ENCODE data around the gene SIGMAR1.

Gene SIGMAR1

DNA sequence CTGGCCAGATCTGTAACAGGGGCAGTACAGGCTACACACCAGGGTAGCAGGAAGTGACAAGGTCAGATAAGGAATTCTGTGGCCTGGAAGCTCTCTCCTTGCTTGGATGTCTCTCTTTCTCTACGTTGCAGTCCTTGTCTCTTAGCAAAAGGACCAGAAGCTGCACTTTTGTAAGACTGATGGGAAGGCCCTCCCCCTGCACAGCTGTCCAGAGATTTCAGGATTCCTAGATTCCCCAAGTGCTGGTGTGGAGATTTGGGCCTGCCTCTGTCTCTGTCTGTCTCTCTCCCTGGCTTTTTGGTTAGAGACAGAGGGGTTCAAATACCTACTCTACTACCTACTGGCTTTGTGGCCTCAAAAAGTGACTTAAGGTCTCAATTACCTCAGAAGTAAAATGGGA is 38.0 kb downstream of the SIGMAR1 start:
- TF ChIP-seq, protein P1, sequence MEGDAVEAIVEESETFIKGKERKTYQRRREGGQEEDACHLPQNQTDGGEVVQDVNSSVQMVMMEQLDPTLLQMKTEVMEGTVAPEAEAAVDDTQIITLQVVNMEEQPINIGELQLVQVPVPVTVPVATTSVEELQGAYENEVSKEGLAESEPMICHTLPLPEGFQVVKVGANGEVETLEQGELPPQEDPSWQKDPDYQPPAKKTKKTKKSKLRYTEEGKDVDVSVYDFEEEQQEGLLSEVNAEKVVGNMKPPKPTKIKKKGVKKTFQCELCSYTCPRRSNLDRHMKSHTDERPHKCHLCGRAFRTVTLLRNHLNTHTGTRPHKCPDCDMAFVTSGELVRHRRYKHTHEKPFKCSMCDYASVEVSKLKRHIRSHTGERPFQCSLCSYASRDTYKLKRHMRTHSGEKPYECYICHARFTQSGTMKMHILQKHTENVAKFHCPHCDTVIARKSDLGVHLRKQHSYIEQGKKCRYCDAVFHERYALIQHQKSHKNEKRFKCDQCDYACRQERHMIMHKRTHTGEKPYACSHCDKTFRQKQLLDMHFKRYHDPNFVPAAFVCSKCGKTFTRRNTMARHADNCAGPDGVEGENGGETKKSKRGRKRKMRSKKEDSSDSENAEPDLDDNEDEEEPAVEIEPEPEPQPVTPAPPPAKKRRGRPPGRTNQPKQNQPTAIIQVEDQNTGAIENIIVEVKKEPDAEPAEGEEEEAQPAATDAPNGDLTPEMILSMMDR (IDR thresholded peaks at IDR 0.05; ENCODE audit: low read depth, low read length): no peak
- no peak overlapping the region for H3K4me3 ChIP-seq (ENCODE audit: low read depth, low read length)

DNA sequence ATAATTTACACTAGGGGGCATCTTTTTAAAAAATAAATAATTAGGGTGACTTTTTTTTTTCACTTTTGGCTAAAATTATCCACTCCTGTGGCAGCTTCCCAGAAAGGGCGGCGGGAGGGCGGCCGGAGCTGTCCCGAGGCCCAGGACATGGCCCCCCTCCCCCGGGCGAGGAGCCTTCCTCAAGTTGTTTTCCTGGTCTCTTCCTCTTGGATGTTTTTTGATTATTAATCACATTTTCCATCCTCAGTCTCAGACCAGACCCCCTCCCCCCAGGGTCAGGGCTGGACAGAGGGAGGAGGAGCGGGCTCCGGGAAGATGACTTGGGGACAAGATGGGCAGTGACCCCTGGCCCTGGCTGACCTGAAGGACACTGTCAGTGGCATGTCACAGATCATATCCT is 43.4 kb downstream of the SIGMAR1 start:
- H3K4me3 ChIP-seq (ENCODE audit: low read depth, low read length): no peak overlapping the region
- TF ChIP-seq, protein P1 (IDR thresholded peaks at IDR 0.05; ENCODE audit: low read depth, low read length): no peak

DNA sequence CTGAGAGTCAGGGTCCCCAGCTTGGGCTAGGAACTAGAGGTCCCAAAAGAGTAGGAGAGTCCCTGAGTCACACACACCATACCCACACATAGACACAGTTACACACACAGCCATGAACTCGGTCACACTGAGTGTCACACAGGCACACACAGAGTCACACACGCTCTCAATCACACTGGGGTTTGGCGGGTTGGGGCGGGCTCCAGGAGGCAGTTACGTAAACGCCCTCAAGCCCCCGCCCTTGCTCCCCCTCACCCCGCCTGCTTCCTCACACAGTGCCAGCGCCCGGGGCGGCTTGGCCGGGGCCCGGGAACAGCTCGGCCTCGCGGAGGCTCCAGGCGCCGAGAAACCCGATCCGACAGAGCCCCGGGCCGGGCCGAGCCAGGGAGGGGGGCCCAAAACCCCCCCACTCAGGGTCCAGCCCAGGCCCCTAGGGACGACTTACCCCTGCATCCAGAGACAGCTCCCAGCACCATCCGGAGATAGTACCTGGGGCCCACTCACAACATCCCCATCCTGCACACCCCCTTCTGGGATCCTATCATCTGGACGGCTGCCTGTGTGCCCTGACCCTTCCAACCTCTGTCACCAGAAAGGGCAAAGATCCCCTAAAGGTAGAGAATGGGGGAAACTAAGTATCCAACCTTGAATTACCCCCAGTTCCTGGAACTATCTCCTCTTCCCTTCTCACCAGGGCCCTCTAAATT is 44.5 kb downstream of the SIGMAR1 start:
- no peak overlapping the region for H3K4me3 ChIP-seq (ENCODE audit: low read depth, low read length)
- TF ChIP-seq, protein P1 (IDR thresholded peaks at IDR 0.05; ENCODE audit: low read depth, low read length): no peak

DNA sequence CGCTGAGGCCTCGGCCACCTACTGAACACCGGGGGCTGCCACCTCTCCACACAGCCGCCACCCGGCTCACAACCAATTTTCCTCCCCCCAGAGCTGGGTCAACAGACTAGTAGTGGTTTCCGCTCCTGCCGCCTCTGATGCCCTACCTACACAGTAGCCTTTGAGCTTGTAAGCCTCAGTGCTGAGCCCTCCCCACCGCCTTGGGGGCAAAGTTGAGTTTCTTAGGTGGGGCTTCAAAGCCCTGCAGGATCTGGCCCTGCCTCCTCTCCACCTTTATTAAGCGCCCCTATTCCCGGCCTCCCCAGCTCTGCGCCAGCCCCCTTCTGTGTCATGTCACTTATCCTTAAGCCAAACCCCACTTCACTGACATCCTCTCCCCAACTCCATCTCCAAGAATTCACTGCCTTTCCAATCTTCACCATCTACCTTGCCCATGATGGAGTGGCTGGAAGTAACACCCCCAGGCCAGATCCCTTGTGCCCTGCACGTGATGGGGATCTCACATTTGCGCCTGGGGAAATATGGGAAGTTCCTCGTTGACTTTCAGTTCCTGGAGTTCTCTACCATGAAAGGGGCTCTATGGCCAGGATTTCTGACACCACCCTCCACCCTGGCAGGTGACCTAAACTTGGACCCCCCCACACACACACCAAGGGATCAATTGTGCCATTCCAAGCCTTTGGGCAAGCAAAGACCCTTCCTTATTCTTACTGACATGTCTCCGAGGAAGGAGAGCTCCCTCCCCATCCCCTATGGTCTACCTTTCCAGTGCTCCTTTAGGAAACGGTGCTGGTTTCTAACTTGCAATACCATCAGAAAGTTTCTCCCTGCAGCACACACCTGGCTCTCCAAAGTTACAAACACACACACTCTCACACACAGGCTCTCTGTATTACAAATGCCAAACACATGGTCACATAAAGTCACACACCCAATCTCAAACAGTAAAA is 45.4 kb downstream of the SIGMAR1 start:
- no peak overlapping the region for H3K4me3 ChIP-seq (ENCODE audit: low read depth, low read length)

DNA sequence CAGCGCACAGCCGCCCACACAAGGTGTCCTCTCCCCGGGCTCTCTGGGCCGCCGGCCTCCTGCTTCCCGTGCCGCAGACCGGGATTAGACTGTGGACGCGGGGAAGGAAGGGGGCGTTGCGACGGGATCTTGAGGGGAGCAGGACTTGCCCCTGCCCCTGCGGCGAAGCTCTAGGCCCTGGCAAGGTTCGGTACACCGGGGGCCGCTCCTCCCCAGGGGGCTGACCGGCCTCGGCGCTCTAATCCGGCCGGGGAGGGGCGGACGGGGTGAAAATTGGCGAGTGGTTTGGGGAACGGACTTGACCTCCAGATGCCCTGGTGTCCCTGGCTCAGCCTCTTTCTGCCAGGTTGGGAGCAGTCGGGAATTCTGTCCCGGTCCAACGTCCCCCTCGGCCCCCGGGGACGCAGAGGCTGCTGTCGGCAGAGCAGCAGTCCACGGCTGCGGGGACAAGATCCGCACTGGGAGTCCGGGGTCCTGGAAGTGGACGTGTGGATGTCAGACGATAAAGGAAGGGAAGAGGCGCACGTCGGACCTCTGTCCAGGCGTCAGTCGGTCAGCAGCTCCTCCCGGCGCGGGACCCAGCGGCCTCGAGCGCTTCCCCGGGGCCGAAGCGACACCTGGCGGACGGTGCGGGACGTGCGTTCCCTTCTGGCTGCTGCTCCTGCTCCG is 46.2 kb downstream of the SIGMAR1 start:
- no peak overlapping the region for H3K4me3 ChIP-seq (ENCODE audit: low read depth, low read length)

More for the DNA sequence above, 45.4 kb downstream of the SIGMAR1 start:
- TF ChIP-seq, protein P1 (IDR thresholded peaks at IDR 0.05; ENCODE audit: low read depth, low read length): no peak; the same call in 1 of the 2 replicates

DNA sequence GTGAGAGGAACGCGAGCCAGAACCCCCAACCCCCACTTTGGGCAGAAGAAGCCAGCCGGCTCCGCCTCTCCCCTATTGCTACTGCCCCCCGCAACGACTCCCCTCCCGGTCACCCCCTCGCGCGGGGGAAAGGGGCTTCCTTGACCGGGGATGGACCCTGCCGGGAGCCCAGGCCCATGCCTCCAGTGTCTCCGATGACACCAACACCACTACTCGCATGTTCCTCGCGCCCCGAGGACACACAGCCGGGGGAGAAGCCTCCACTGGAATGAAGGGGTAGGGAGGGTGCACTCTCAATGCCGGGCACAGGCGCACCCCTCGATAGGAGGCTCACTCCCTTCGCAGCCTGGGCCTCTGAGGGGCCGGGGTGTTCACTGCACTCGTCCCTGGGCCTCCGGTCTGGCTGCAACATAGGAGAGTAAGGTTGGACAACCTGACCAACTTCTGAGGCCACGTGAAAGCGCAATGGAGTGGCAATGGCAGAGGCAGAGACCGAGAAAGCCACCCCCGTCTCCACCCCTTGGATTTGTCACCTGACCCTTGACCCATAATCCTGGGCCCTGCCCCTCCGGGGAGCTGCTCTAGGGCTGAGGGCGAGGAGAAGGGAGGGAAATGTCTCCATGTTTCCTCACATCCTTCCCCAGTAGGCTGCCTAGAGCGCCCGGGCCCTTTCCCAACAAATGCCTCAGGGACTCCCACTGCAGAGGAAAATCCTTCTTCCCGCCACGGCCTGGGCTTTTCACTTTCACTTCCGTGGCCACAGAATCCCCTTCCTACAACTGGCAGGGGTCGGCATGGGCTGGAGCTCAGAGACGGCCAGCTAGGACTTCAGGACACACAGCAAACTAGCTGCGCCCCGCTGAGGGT is 47.0 kb downstream of the SIGMAR1 start:
- no peak overlapping the region for H3K4me3 ChIP-seq (ENCODE audit: low read depth, low read length)
- TF ChIP-seq, protein P1 (IDR thresholded peaks at IDR 0.05; ENCODE audit: low read depth, low read length): no peak

More for the DNA sequence above, 46.2 kb downstream of the SIGMAR1 start:
- TF ChIP-seq, protein P1 (IDR thresholded peaks at IDR 0.05; ENCODE audit: low read depth, low read length): peak; percentile 85
